H1 (cell line): ENCODE data around the gene RNF208. TPM values are rescaled to one million over a fixed set of nuclear protein-coding genes. Genes with fewer than 3 reads are reported as not detected.

Experiments used
- BCL11A ChIP-seq, 2 experiments: IDR thresholded peaks; one replicate each; pipeline ENCODE4 v1.6.1; 2011; ENCODE audit warnings: low read depth in 2 of 2, low read length in 2 of 2, mild to moderate bottlenecking in 2 of 2
- KDM4A ChIP-seq: IDR thresholded peaks from one replicate; pipeline ENCODE4 v1.7.1; 2012; ENCODE audit warnings: low read depth, mild to moderate bottlenecking, moderate library complexity, low read length, inconsistent platforms; ENCODE audit not compliant: severe bottlenecking
- KDM5A ChIP-seq: fragments of 200-600 bp; IDR thresholded peaks from 2 replicates; pipeline ENCODE4 v1.7.1; 2012; ENCODE audit warnings: mild to moderate bottlenecking, low read length, inconsistent platforms, mixed read lengths
- RBBP5 ChIP-seq: IDR thresholded peaks from 2 replicates; pipeline ENCODE4 v1.7.1; 2012; ENCODE audit warnings: low read depth, mild to moderate bottlenecking, inconsistent platforms, low read length, moderate library complexity, borderline replicate concordance
- SIN3A ChIP-seq, 2 experiments: IDR thresholded peaks in 1 of 2; conservative IDR thresholded peaks in 1 of 2; 2 replicates each; pipeline ENCODE4 v1.6.1; 2011 to 2012; ENCODE audit warnings: low read length in 2 of 2, improper control_type of control experiment in 1 of 2, low read depth in 1 of 2, mild to moderate bottlenecking in 1 of 2
- SP4 ChIP-seq: IDR thresholded peaks from 2 replicates; pipeline ENCODE4 v1.6.1; 2012; ENCODE audit warnings: low read length, inconsistent platforms
- SUZ12 ChIP-seq: fragments of 200-600 bp; sonication (generic); IDR thresholded peaks from 2 replicates; pipeline ENCODE4 v1.6.1; 2012; ENCODE audit warnings: mild to moderate bottlenecking, inconsistent platforms, low read length, moderate library complexity, mixed read lengths
- TAF7 ChIP-seq: optimal IDR thresholded peaks from 2 replicates; pipeline ENCODE3; 2011; ENCODE audit warnings: low read depth, mild to moderate bottlenecking, inconsistent platforms, low read length, moderate library complexity, borderline replicate concordance
- polyA plus RNA-seq, 7 experiments: library from polyadenylated mRNA; depleted of rRNA in 3 of 7; stranded (reverse) in 5 of 7; unstranded in 2 of 7; fragments of >200 nt in 5 of 7; fragments of 200-250 nt in 2 of 7; gene quantifications; 1 replicate in 5 of 7; 2 replicates in 1 of 7; 4 replicates in 1 of 7; pipeline versions ENCODE4 v1.2.1 to v1.2.3, GENCODE V29; 2011 to 2013; ENCODE audit warnings: missing spikeins in 2 of 7, mixed read lengths in 2 of 7
- total RNA-seq: library from RNA; stranded (reverse); fragmentation: NEBNext Ultra II Directional; extraction: Animal tissue kit (Norgen Biotek cat#: 25700); gene quantifications from 2 replicates; pipeline ENCODE4 v1.2.1, GENCODE V29; 2021

RNF208 gene
- total and polyA plus RNA-seq, 2 of the 8 experiments (the other 6 are each of a cell fraction or from before 2014, with no cell fraction given), result 2.7 to 7.7 TPM

GRCh38 chr9:137184881-137185660 is 37.0 kb downstream of the RNF208 start (continued):
- no peak for TF ChIP-seq RBBP5
- no peak for TF ChIP-seq SUZ12
- TF ChIP-seq TAF7, result no peak
- no peak for TF ChIP-seq KDM4A
- TF ChIP-seq BCL11A (IDR thresholded peaks at IDR 0.05; ENCODE audit: low read depth in 2 of 2, low read length in 2 of 2), result no peak
- no peak for TF ChIP-seq SP4
- no peak for TF ChIP-seq KDM5A
- TF ChIP-seq SIN3A (conservative IDR thresholded peaks at IDR 0.05 in 1 of 2, IDR thresholded peaks at IDR 0.05 in 1 of 2; ENCODE audit: low read depth in 1 of 2, low read length in 2 of 2), result no peak
